CD4-positive, alpha-beta T cell treated with Interleukin-4 for 4 hours (primary cell): Measurements from ENCODE around the gene RSPO3.

Source experiments
- DNase-seq: peaks from one replicate; pipeline ENCODE4 v3.0.0-alpha.2; 2020

The RSPO3 gene

GRCh38 chr6:127114214-127114760 is 4.2 kb upstream of the RSPO3 start:
- no peak for DNase-seq

DNA sequence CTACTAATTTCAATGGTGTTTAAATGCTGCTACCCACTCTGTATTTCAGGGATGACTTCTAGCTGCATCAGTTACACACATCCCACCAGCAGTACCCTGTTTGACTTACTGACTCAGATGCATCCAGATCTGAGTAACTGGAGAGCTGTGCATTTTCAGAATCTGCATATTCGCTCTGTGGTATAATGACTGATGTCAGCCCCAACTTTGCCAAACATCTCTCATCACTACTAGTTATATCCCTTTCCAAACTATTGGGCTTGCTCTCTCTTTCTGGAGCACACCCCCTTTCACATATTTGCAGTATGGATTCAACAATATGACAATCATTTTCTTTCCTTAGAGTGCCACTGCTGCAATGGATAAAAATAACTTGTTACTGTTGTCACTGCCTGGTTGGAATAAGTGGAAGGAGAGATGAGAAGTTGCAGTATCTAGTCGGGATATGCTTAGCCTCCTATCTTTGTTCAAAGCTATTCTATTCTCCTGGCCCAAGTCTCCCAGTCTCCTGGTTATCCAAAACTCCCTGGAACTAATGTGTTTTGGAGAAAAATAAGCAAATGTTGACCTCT is 3.3 kb upstream of the RSPO3 start:
- no peak for DNase-seq

DNA sequence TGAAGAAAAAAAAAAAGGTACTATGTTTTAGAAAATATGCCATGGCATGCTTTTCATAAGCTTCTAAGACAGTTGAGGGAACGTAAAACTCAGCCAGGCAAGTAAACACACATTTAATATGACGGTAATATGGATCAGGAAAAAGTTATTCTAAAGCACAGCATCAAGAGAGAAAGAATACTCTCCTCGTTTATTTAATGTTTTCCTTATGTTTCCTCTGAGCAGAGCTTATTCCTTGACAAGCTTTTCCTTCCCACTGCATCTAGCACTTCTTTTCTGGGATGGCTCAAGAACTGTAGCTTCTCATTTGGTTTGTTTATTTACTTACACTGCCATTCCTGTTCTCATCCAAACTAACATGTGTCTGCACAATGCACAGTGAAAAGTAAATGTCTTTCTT is 2.7 kb upstream of the RSPO3 start:
- DNase-seq: no peak

DNA sequence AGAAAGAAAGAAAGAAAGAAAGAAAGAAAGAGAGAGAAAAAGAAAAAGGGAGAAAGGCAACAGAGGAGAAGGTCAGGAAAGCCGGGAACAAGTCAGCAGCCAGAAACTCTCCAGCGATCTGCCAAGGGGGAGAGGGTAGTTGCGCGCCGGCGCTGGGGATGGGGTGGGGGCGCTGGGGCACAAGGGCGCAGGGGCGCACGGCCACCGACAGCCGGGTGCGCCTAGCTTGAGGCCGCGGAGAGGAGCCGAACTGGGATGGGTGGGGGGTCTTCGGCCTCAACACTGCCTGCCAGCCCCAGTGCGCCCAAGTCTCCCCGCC is 533 bp upstream of the RSPO3 start:
- no peak for DNase-seq

- no peak for DNase-seq
These were observed 891 bp downstream of the RSPO3 start for GRCh38 chr6:127119102-127120022.

DNA sequence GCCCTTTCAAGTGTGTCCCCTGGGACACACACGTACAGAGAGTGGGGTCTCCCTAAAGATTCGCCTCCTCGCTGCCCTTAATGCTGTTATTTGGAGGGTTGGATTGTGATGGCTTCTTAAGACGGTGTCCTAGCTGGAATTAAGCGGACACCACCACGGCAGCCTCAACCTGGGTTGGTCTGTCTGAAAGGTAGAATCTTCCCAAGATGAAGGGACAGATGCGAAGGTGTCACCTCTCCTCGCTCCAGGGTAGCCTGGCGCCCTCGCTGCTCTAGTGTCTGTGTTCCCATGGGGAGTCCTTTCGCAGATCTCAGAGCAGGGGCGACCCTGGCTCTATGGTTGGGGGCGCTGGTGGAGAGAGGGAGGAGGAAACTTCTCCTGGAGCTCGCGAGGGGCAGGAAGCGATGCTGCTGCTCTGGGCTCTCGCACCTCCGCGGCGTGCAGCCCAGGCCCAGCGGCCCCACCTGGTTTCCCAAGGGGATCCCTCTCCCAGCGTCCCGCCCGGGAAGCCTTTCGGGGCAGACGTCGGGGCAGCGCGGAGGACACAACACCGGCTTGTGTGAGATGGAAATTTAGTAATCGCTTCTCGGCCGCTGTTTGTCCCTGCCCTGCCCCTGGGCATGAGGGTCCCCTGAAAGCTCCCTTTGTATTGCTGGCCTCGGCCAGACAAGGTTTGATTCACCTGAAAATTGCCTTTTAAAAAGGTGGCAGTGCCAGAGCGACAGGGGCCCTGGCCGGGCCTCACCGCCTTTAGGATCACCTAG is 1.7 kb downstream of the RSPO3 start:
- no peak for DNase-seq

DNA sequence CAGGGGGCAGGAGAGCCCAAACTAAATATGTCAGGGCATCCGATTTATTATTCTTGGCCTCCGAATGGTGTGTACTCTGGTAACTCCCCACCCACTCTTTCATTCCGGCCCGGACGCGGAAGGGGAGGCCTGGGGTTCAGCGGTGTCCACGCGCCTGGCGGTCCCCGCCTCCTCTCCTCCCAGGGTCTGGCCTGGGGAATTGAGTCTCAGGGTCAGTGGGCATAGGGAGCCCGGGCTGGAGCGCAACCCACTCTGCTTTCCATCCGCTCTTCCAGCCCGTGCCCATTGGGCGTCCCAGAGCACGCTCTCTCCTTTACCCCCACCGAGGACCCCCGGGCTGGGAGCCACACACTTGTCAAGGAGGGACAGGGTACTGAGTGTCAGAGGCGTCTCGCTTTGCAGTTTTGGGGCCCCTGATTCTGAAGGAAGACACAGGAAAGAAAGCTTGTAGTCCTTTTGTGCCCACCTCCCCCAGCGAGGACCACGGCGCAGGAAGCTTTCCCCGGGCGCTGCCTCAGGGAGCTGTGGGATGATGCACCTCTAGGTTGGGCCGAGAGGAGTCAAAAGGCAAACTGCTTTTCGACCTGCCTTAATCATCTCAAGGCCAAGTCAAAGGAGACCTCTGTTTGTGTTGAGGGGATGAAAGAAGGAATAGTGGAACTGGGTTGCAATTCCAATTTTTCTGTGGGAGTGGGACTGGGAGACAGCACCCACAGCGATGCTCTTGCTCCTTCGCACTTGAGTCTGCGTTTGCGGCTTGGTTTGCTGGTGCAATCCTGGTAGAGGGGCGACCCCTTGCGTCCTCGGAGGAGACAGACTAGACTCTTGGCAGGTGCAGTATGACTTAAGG is 2.5 kb downstream of the RSPO3 start:
- peak; percentile 27 for DNase-seq

DNA sequence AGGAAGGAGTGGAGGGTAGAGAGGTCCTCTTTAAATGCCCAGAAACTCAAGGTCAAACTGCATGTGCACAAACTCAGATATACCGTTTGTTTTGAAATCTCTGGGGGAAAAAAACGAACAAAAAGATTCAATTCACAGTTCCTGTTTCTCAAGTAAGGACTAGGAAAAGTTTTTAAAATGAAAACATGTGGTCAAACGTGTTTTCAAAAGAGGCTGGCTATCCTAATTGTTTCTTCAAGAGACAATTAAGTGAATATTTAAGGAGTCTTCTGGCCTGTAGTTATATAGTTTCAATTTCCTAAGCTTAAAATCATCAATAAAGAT is 3.1 kb downstream of the RSPO3 start:
- DNase-seq: no peak

DNA sequence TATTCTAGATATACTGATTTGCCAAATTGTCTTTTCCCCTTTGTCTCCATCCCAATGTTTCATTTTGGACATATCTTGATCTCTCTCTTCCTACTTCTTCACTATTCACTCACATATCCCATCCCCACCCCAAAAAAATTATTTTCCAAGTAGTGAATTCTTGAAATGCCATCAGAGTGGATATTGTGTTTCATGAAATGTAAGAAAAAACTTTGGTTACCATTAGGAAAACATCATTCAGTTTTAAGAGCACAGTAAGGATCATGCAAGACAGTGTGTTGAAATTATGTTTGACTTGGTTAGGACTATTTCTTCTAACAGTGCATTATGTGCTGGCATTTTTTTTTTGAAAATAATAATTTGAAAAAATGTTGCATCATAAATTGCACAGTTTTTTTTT is 5.7 kb downstream of the RSPO3 start:
- DNase-seq: no peak

DNA sequence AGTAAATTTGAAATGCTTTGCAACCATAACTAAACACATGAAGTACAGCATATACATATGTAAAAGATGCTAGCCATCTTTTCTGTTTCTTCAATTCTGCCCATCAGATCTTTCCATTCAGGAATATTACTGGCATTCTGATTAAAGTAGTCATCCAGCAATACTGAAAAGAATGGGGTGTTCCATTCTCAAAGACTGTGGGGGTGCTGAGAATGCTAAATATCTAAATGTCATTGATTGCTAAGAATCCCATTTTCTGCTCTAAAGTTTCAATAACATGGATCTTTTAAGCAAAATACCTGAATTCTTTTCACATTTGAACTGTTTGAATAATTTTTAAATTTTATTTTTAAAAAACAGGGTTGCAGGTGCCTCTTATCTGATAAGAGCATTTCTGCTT is 6.2 kb downstream of the RSPO3 start:
- no peak for DNase-seq

DNA sequence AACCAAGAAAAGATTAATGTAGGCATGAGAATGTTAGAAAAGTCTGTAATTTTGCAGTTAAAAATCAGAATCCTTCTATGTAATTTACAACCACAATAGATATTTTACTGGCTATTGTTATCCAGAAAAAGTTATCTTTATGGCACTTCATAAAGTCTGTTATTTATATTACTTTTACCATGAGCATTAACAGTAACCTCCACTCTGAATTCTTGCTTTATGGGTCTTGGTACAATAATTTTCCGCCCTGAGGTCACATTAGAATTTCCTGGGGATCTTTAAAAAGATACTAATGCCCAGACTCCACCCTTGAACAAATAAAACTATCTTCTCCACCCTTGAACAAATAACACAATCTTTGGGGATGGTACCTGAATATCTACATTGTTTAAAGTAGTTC is 9.6 kb downstream of the RSPO3 start:
- DNase-seq: no peak

- no peak for DNase-seq
These were observed 10.8 kb downstream of the RSPO3 start for GRCh38 chr6:127129251-127129650.

- no peak for DNase-seq
These were observed 12.8 kb downstream of the RSPO3 start for GRCh38 chr6:127131275-127131674.

GRCh38 chr6:127131772-127132376 is 13.4 kb downstream of the RSPO3 start:
- DNase-seq: no peak

GRCh38 chr6:127134136-127134535 is 15.7 kb downstream of the RSPO3 start:
- DNase-seq: no peak

- DNase-seq: no peak
These were observed 18.3 kb downstream of the RSPO3 start for GRCh38 chr6:127136786-127137185.

GRCh38 chr6:127146932-127147331 is 28.5 kb downstream of the RSPO3 start:
- no peak for DNase-seq

- no peak for DNase-seq
These were observed 29.1 kb downstream of the RSPO3 start for GRCh38 chr6:127147534-127147933.

DNA sequence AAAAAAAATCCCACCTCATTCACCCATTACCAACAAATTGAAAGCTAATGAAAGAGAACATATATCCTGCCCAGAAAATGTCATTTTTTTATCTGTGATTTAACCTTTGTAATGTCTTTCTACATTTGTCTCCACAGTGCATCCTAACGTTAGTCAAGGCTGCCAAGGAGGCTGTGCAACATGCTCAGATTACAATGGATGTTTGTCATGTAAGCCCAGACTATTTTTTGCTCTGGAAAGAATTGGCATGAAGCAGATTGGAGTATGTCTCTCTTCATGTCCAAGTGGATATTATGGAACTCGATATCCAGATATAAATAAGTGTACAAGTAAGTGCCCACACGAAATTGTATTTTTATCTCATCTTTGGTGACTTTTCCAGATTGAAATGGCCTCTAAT is 30.0 kb downstream of the RSPO3 start:
- no peak for DNase-seq

GRCh38 chr6:127154509-127154908 is 36.0 kb downstream of the RSPO3 start:
- no peak for DNase-seq

DNA sequence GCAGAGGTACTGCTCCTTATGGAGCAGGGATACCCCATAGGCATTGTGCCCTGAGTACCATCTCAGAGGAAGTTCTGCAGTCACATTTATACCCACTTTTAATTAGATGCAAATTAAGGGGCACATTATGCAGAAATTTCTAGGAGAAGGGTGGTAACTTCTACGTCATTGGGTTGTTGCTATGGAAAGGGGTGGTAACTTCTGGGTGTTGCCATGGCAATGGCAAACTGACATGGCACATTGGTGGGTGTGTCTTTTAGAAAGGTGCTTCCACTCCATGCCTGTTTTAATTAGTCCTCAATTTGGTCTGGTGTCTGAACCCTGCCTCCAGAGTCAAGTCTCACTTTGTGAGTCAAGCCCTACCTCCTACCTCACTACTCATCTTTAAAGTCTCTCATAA is 42.0 kb downstream of the RSPO3 start:
- no peak for DNase-seq

DNA sequence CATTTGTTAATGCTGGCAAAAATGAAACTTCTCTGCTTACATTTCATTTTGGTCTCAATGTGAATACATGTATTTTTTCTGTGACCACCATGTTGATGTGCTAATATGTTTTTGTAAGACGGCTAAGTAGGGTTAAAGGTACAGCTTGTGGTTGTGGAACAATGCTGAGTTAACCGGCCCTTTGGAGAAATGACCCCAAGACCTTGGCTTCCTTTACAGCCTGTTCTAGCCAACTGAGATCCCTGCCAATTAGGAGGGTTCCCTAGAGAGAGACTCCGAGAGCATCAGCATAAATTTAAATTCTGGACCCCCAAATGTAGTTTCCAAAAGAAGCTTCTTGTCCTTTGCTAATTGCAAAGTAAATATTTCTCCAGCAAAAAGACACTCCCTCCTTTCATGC is 44.4 kb downstream of the RSPO3 start:
- DNase-seq: no peak

GRCh38 chr6:127164036-127164435 is 45.6 kb downstream of the RSPO3 start:
- no peak for DNase-seq
